GM18873 (cell line): ENCODE data around the gene CDK18.

ENCODE experiments used
- ATAC-seq: cut with Tn5 transposase; IDR thresholded peaks from one replicate; pipeline ENCODE4 v1.9.1; 2021; ENCODE audit warnings: mild to moderate bottlenecking, moderate library complexity, moderate number of reproducible peaks; ENCODE audit not compliant: unreplicated experiment, low FRiP score

The CDK18 gene

GRCh38 chr1:205582046-205582445, 77.6 kb downstream of the CDK18 start:
- no peak for ATAC-seq
